Testis (tissue), 3 donors: ENCODE data around the gene PNCK. TPM values are rescaled to one million over a fixed set of nuclear protein-coding genes. Genes with fewer than 3 reads are reported as not detected.

Experiments
- DNase-seq: peaks from one replicate; pipeline ENCODE4 v3.0.0-alpha.2; 2019
- H3K27ac ChIP-seq, 2 donors: fragments of 200-600 bp; sonication (generic); one replicate each; pipeline ENCODE4 v1.5.1; 2019
- H3K27me3 ChIP-seq: fragments of 200-600 bp; sonication (generic); one replicate; pipeline ENCODE4 v1.5.1; 2019
- H3K36me3 ChIP-seq: fragments of 200-600 bp; sonication (generic); one replicate; pipeline ENCODE4 v1.5.1; 2017; ENCODE audit warnings: low read depth; ENCODE audit errors: missing control alignments
- H3K4me1 ChIP-seq: fragments of 200-600 bp; sonication (generic); one replicate; pipeline ENCODE4 v1.5.1; 2019
- H3K4me3 ChIP-seq, 2 donors: fragments of 200-600 bp; sonication (generic); one replicate each; pipeline ENCODE4 v1.5.1; 2017 to 2019
- H3K9me3 ChIP-seq: fragments of 200-600 bp; sonication (generic); one replicate; pipeline ENCODE4 v1.5.1; 2017
- POLR2A ChIP-seq: fragments of 450-650 bp; IDR thresholded peaks from one replicate; pipeline ENCODE4 v1.6.1; 2017; ENCODE audit warnings: antibody characterized with exemption, mild to moderate bottlenecking, moderate library complexity
- WGBS, 2 donors: methylation state at CpG; one replicate each; pipeline ENCODE4 v1.1.5; 2018; 5-methylcytosine and 5-hydroxymethylcytosine counted together
- intact Hi-C: fragments of 100-400 bp; cut with DNase I; formaldehyde crosslinking; loops from one replicate; pipeline ENCODE4 v1.15.1; 2023; ENCODE audit warnings: low total_unique reads
- polyA plus RNA-seq: library from polyadenylated mRNA; stranded (reverse); fragments of 350-450 nt; fragmentation: Illumina TruSeq; extraction: RNeasy Lipid Tissue Mini Kit (QIAGEN cat#74804); gene quantifications from one replicate; pipeline ENCODE4 v1.2.3, GENCODE V29; 2014; ENCODE audit warnings: low read depth, low replicate concordance; ENCODE audit not compliant: insufficient read depth
- total RNA-seq, 2 donors: library from RNA; depleted of rRNA; stranded (reverse); fragments of >200 nt; gene quantifications; one replicate each; pipeline ENCODE4 v1.2.3, GENCODE V29; 2016
- TF ChIP-seq, protein P1 (sequence below), 3 experiments: fragments of 450-650 bp in 2 of 3; fragments of 200-600 bp in 1 of 3; sonication (generic) in 1 of 3; IDR thresholded peaks; one replicate each; pipeline ENCODE4 v1.5.1; 2016 to 2019; ENCODE audit warnings: antibody characterized with exemption in 3 of 3, mild to moderate bottlenecking in 2 of 3, moderate library complexity in 1 of 3

The PNCK gene
- total and polyA plus RNA-seq, 3 donors from 2014 or later = 19.9 to 51.5 (median 41.0) TPM

DNA sequence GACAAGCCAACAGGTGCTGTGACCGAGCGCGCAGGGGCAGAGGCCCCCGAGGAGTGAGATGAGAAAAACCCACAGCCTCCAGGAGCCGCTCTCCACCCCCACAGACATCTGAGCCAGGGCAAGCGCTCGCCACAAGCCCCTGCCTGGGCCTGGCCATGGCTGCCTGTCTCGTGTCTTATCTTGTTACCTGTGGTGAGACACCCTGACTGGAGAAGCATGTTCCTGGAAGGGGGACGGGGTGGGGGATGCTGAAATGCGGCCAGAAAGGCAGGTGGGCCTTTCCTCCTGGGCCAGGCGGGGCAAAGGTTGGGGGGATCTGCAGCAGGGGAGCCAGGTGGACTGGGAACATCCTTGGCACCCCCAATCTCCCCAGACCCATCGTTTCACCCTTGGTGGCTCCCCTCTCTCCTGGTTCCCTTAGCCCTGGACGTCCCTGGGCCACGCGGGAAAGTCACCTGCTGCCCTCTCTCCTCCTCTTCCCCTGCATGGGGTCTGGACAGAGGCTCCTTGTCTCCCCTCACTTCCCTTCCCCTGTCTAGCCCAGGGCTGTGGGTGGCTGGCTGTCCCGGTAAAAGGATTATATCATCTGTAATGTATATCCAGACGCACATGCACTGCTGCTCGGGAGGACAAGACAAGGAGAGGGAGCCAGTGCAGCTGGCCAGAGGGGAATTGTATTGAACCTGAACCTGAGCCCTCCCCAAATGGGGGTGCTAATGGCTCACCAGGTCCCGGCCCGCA, 35.0 kb downstream of the PNCK start:
- H3K4me1 ChIP-seq = no peaks in the 10 kb centered on the region
- no peak for TF ChIP-seq POLR2A
- TF ChIP-seq, protein P1, sequence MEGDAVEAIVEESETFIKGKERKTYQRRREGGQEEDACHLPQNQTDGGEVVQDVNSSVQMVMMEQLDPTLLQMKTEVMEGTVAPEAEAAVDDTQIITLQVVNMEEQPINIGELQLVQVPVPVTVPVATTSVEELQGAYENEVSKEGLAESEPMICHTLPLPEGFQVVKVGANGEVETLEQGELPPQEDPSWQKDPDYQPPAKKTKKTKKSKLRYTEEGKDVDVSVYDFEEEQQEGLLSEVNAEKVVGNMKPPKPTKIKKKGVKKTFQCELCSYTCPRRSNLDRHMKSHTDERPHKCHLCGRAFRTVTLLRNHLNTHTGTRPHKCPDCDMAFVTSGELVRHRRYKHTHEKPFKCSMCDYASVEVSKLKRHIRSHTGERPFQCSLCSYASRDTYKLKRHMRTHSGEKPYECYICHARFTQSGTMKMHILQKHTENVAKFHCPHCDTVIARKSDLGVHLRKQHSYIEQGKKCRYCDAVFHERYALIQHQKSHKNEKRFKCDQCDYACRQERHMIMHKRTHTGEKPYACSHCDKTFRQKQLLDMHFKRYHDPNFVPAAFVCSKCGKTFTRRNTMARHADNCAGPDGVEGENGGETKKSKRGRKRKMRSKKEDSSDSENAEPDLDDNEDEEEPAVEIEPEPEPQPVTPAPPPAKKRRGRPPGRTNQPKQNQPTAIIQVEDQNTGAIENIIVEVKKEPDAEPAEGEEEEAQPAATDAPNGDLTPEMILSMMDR (IDR thresholded peaks at IDR 0.05) = no peak
- H3K4me3 ChIP-seq = no peak overlapping the region
- DNase-seq = no peak
- H3K27ac ChIP-seq = no peak overlapping the region
- 88 to 93% methylated on average over 5 to 16 of the region's 20 CpGs for WGBS, 2 donors
- H3K9me3 ChIP-seq = no peaks in the 10 kb centered on the region
- H3K36me3 ChIP-seq = no peaks in the 10 kb centered on the region
- H3K27me3 ChIP-seq = no peaks in the 10 kb centered on the region
- intact Hi-C loops = no loop called here

GRCh38 chrX:153638041-153638371, 35.6 kb downstream of the PNCK start:
- TF ChIP-seq, protein P1 (IDR thresholded peaks at IDR 0.05) = no peak
- no peak for TF ChIP-seq POLR2A
- DNase-seq = no peak
- no CpG with 5 or more reads among the region's 6 CpGs for WGBS, 2 donors
- Histone ChIP-seq H3K27ac (no peak overlapping the region), H3K9me3 (no peaks in the 10 kb centered on the region), H3K27me3 (no peaks in the 10 kb centered on the region), H3K36me3 (no peaks in the 10 kb centered on the region), H3K4me1 (no peaks in the 10 kb centered on the region), H3K4me3 (no peak overlapping the region)
- intact Hi-C loops = no loop called here

- Histone ChIP-seq H3K36me3 (no peaks in the 10 kb centered on the region), H3K4me3 (no peak overlapping the region), H3K4me1 (no peaks in the 10 kb centered on the region), H3K9me3 (no peaks in the 10 kb centered on the region), H3K27ac (no peak overlapping the region), H3K27me3 (no peaks in the 10 kb centered on the region)
- 65 to 71% methylated on average over 7 to 21 of the region's 27 CpGs for WGBS, 2 donors
- DNase-seq = no peak
- intact Hi-C loops = no loop called here
- TF ChIP-seq, protein P1 (IDR thresholded peaks at IDR 0.05) = no peak
- no peak for TF ChIP-seq POLR2A
Observed at GRCh38 chrX:153637121-153638040, 36.2 kb downstream of the PNCK start.

- Histone ChIP-seq H3K27ac (no peak overlapping the region), H3K9me3 (no peaks in the 10 kb centered on the region), H3K27me3 (no peaks in the 10 kb centered on the region), H3K4me3 (no peak overlapping the region), H3K36me3 (no peaks in the 10 kb centered on the region), H3K4me1 (no peaks in the 10 kb centered on the region)
- intact Hi-C loops = no loop called here
- no peak for DNase-seq
- TF ChIP-seq, protein P1 (IDR thresholded peaks at IDR 0.05) = no peak
- TF ChIP-seq POLR2A = no peak
- 90 to 100% methylated on average over 1 to 3 of the region's 5 CpGs for WGBS, 2 donors
Observed at GRCh38 chrX:153636716-153637115, 36.9 kb downstream of the PNCK start.
